HepG2 (cell line): ENCODE results near the gene B3GNT7. TPM values are rescaled to one million over a fixed set of nuclear protein-coding genes. Genes with fewer than 3 reads are reported as not detected.
A peak's percentile ranks its signal among the peaks of the same experiment; 100 is the strongest.

Source experiments
- ATAC-seq: fragments of 200-7000 bp; cut with Tn5 transposase; 3 replicates; pipeline ENCODE4 v1.9.1; 2020; ENCODE audit warnings: mild to moderate bottlenecking, moderate library complexity
- BruUV-seq: library from RNA; stranded (reverse); fragments of 400-500 nt; replicated peaks from 2 replicates; lab custom pipeline; 2021; lab: Mats Ljungman, UMichigan
- CTCF ChIA-PET: fragments of 300-600 bp; formaldehyde crosslinking; extraction: SDS; loops from one replicate; lab custom pipeline; 2021; ENCODE audit warnings: low total read pairs, inconsistent platforms, low intra/inter-chr PET ratio; lab: Yijun Ruan, JAX
- POLR2A ChIA-PET: fragments of 350-600 bp; sonication (Branson Sonifier 250); formaldehyde crosslinking; loops from one replicate; lab custom pipeline; 2020; ENCODE audit warnings: antibody characterized with exemption, inconsistent platforms; lab: Yijun Ruan, JAX
- DNase-seq: peaks from one replicate; pipeline ENCODE4 v3.0.0-alpha.2; 2015; ENCODE audit warnings: low spot score
- FAIRE-seq: peaks from 3 replicates; lab custom pipeline; 2011; peaks lifted over from hg19 to GRCh38; lab: Jason Lieb, UNC
- H2AFZ ChIP-seq: one replicate; pipeline ENCODE4 v1.6.1; 2011; ENCODE audit warnings: low read length, inconsistent platforms
- H3K27ac ChIP-seq: fragments of 300-600 bp; 3 replicates; pipeline ENCODE4 v1.8.0; 2011; ENCODE audit warnings: mixed run types, mild to moderate bottlenecking, mixed read lengths, low read length, inconsistent platforms; ENCODE audit not compliant: insufficient read depth; ENCODE audit errors: extremely low read length
- H3K27me3 ChIP-seq, 2 experiments: fragments of 200-600 bp in 1 of 2; 2 replicates in 1 of 2; 3 replicates in 1 of 2; pipeline versions ENCODE4 v1.6.0 to v1.8.0; 2011; ENCODE audit warnings: low read length in 2 of 2, mild to moderate bottlenecking in 2 of 2, moderate library complexity in 2 of 2, inconsistent platforms in 1 of 2; ENCODE audit not compliant: insufficient read depth in 2 of 2, control insufficient read depth in 1 of 2
- H3K36me3 ChIP-seq, 2 experiments: fragments of 200-600 bp in 1 of 2; replicated peaks in 1 of 2; 2 replicates in 1 of 2; 3 replicates in 1 of 2; pipeline versions ENCODE4 v1.5.1 to v1.8.0; 2011; ENCODE audit warnings: low read length in 2 of 2, inconsistent platforms in 1 of 2; ENCODE audit not compliant: insufficient read depth in 2 of 2, control insufficient read depth in 1 of 2
- H3K4me1 ChIP-seq: 2 replicates; pipeline ENCODE4 v1.5.1; 2012; ENCODE audit warnings: low read length, inconsistent platforms; ENCODE audit not compliant: insufficient read depth
- H3K4me2 ChIP-seq: 2 replicates; pipeline ENCODE4 v1.6.0; 2011; ENCODE audit warnings: low read depth, low read length, inconsistent platforms
- H3K4me3 ChIP-seq, 3 experiments: fragments of 200-600 bp in 1 of 3; sonication (generic), shearing (Covaris generic) in 1 of 3; replicated peaks in 1 of 3; 2 replicates each; pipeline ENCODE4 v1.5.1; 2011 to 2016; ENCODE audit warnings: low read length in 3 of 3, inconsistent platforms in 2 of 3, low read depth in 2 of 3, mild to moderate bottlenecking in 2 of 3, control low read depth in 1 of 3, mixed read lengths in 1 of 3; ENCODE audit not compliant: insufficient read depth in 1 of 3
- H3K79me2 ChIP-seq: one replicate; pipeline ENCODE4 v1.6.1; 2011; ENCODE audit warnings: low read length, inconsistent platforms; ENCODE audit not compliant: insufficient read depth
- H3K9ac ChIP-seq: 2 replicates; pipeline ENCODE4 v1.6.0; 2011; ENCODE audit warnings: mild to moderate bottlenecking, low read depth, low read length, inconsistent platforms; ENCODE audit not compliant: insufficient read depth
- H3K9me3 ChIP-seq: 2 replicates; pipeline ENCODE4 v1.5.1; 2012; ENCODE audit warnings: mild to moderate bottlenecking, low read length
- H4K20me1 ChIP-seq: 2 replicates; pipeline ENCODE4 v1.6.0; 2011; ENCODE audit warnings: inconsistent platforms, mild to moderate bottlenecking, low read length, moderate library complexity; ENCODE audit not compliant: insufficient read depth
- HNRNPLL ChIP-seq: fragments of 200-400 bp; formaldehyde crosslinking; IDR thresholded peaks from 2 replicates; pipeline ENCODE4 v1.6.1; 2017; ENCODE audit warnings: mild to moderate bottlenecking, low read depth, low read length; ENCODE audit not compliant: poor library complexity, severe bottlenecking
- HOXD1 ChIP-seq: sonication (generic); formaldehyde crosslinking; IDR thresholded peaks from 2 replicates; pipeline ENCODE4 v1.5.0; 2020; ENCODE audit warnings: missing genetic modification reagents
- KDM5B ChIP-seq: sonication (generic); formaldehyde crosslinking; IDR thresholded peaks from 2 replicates; pipeline ENCODE4 v1.4.0; 2020; ENCODE audit warnings: missing genetic modification reagents, mild to moderate bottlenecking, borderline replicate concordance
- MAFK ChIP-seq, 2 experiments: IDR thresholded peaks in 1 of 2; conservative IDR thresholded peaks in 1 of 2; 2 replicates each; pipeline ENCODE4 v1.6.1; 2011; ENCODE audit warnings: improper control_type of control experiment in 2 of 2, low read length in 2 of 2
- NFIC ChIP-seq: IDR thresholded peaks from 2 replicates; pipeline ENCODE4 v1.6.1; 2012; ENCODE audit warnings: mild to moderate bottlenecking, low read length, inconsistent platforms
- PAWR ChIP-seq: sonication (generic); formaldehyde crosslinking; IDR thresholded peaks from 2 replicates; pipeline ENCODE4 v1.4.0; 2020; ENCODE audit warnings: missing genetic modification reagents, mild to moderate bottlenecking, borderline replicate concordance
- PITX1 ChIP-seq: sonication (generic); formaldehyde crosslinking; IDR thresholded peaks from 2 replicates; pipeline ENCODE4 v1.5.1; 2020; ENCODE audit warnings: mild to moderate bottlenecking, missing genetic modification reagents
- RBM22 ChIP-seq: fragments of 200-400 bp; formaldehyde crosslinking; optimal IDR thresholded peaks from 2 replicates; pipeline ENCODE3; 2017; ENCODE audit warnings: mild to moderate bottlenecking, low read length, moderate library complexity
- TFDP2 ChIP-seq: sonication (generic); formaldehyde crosslinking; IDR thresholded peaks from 2 replicates; pipeline ENCODE4 v1.4.0; 2020; ENCODE audit warnings: missing genetic modification reagents
- TSC22D2 ChIP-seq: sonication (generic); formaldehyde crosslinking; IDR thresholded peaks from 2 replicates; pipeline ENCODE4 v1.5.1; 2020; ENCODE audit warnings: missing genetic modification reagents, mild to moderate bottlenecking, borderline replicate concordance
- XBP1 ChIP-seq: sonication (generic); formaldehyde crosslinking; IDR thresholded peaks from 2 replicates; pipeline ENCODE4 v1.5.0; 2020; ENCODE audit warnings: missing genetic modification reagents
- ZNF263 ChIP-seq: sonication (generic); formaldehyde crosslinking; IDR thresholded peaks from 2 replicates; pipeline ENCODE4 v1.4.0; 2020; ENCODE audit warnings: missing genetic modification reagents
- ZNF292 ChIP-seq: sonication (generic); formaldehyde crosslinking; IDR thresholded peaks from 2 replicates; pipeline ENCODE4 v1.8.1; 2022; ENCODE audit warnings: mild to moderate bottlenecking, low read depth, missing genetic modification reagents, borderline replicate concordance
- ZNF597 ChIP-seq: sonication (generic); formaldehyde crosslinking; IDR thresholded peaks from 2 replicates; pipeline ENCODE4 v1.5.0; 2020; ENCODE audit warnings: missing genetic modification reagents
- ZNF841 ChIP-seq: sonication (generic); formaldehyde crosslinking; IDR thresholded peaks from 2 replicates; pipeline ENCODE4 v1.8.1; 2023; ENCODE audit warnings: missing genetic modification reagents, borderline replicate concordance
- WGBS: methylation state at CpG from one replicate; pipeline ENCODE4 v1.1.6; 2017; ENCODE audit warnings: low lambda C conversion rate; 5-methylcytosine and 5-hydroxymethylcytosine counted together
- in situ Hi-C: cut with HindIII; loops from 2 replicates; pipeline ENCODE4 v1.10.0; 2017; ENCODE audit warnings: low pct_unique_long_range_greater_than_20kb; ENCODE audit not compliant: extremely low pct_ligation_motif_present
- intact Hi-C: fragments of 100-400 bp; cut with micrococcal nuclease; formaldehyde crosslinking; loops from one replicate; pipeline ENCODE4 v1.10.0; 2022; ENCODE audit not compliant: unreplicated experiment
- polyA plus RNA-seq, 8 experiments: library from polyadenylated mRNA; depleted of rRNA in 3 of 8; stranded (reverse) in 7 of 8; unstranded in 1 of 8; fragments of >200 nt; fragmentation: Illumina TruSeq in 4 of 8; extraction: Trizol in 4 of 8; gene quantifications; 2 replicates each; pipeline versions ENCODE4 v1.2.1 to v1.2.3, GENCODE V29; 2011 to 2016; ENCODE audit warnings: low read depth in 4 of 8, missing spikeins in 1 of 8, mixed read lengths in 1 of 8; ENCODE audit not compliant: insufficient read depth in 1 of 8
- total RNA-seq, 5 experiments: library from RNA; depleted of rRNA; stranded (reverse); fragments of >200 nt; fragmentation: Illumina TruSeq; extraction: Trizol; gene quantifications; 2 replicates each; pipeline ENCODE4 v1.2.3, GENCODE V29; 2016; ENCODE audit warnings: low read depth in 1 of 5

The B3GNT7 gene
- total and polyA plus RNA-seq, 2 of the 13 experiments (the other 11 are each of a cell fraction or from before 2014, with no cell fraction given): 0.04 to 0.24 TPM

DNA sequence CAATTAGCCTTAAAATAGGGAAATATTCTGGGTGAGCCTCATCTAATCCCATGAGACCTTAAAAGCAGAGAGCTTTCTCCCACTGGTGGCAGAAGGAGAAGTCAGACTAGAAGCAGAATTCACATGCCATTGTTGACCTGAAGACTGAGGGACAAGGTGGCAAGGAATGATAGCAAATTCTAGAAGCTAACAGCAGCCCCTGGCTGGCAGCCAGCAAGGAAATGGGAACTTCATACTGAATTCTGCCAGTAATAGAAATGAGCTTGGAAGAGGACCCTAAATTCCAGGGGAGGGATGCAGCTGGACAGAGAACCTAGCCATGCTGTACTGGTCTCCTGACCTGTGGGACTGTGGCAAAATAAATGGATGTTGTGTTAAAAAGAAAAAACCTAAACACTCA, 19.5 kb downstream of the B3GNT7 start:
- DNase-seq: no peak

DNA sequence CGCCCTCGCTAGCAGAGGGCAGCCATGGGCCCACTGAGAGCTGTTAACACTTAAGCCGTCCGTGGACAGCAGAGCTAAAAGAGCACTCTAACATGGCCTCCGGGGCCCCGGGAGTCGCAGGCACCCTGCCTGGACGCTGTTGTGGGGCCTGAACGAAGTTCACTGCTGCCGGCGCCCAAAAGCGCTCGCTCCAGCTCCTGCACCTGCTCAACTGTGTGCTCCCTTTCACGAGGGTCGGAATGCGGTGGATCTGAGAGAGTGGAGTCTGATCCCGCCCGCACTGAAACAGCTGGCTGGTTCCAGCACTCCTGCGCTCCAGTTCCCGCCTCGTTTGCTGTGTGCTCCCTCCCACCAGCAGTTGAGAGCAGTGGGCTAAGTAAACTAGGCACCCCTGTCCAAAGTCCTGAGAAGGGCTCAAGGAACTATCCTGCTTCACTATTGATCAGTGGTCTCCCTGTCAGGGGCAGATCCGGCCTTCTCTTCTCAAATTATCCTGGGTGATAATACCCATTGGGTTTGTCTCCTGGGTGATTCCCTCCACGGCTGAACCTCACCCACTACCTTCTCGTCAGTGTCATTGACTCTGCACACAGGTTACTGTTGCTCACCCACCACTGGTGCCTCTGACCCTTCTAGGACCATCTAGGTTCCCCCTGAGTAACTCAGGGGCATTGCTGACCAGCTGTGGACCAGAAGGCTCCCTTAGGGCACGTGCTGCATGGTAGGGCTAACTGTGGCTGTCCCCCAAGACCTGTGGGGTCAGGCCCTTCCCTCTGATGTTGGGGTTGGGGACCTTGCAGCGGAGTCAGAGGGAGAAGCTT, 23.5 kb downstream of the B3GNT7 start:
- Histone ChIP-seq H3K27ac (peak overlapping the region; percentile 2), H3K9ac (peak overlapping the region; percentile 44; the same call in 1 of the 2 replicates), H4K20me1 (no peaks in the 10 kb centered on the region), H3K79me2 (no peaks in the 10 kb centered on the region), H3K9me3 (no peaks in the 10 kb centered on the region), H3K4me1 (peaks cover 41% of the 10 kb centered on the region), H3K4me2 (peak overlapping the region; percentile 84), H2AFZ (peak overlapping the region; percentile 1), H3K36me3 (no peaks in the 10 kb centered on the region), H3K27me3 (no peaks in the 10 kb centered on the region; a peak in 2 of 5 replicates), H3K4me3 (peak overlapping the region; percentile 17 to 56 (median 21); a peak in 5 of 6 replicates)
- ATAC-seq: peak; percentile 83
- POLR2A ChIA-PET: interaction anchor here (3.9 kb wide), 1 partner anchor 46 kb away, joined by 21 read pairs; the partner anchor contains the start of gene NCL
- no TSS peak for BruUV-seq
- intact Hi-C loops: no loop called here
- DNase-seq: peak; percentile 39
- WGBS: 16% methylated on average over 21 of the region's 26 CpGs
- CTCF ChIA-PET: no interaction called here
- FAIRE-seq: no peak
- in situ Hi-C loops: loop anchor here (10.0 kb wide), 1 partner anchor 314 kb away; no protein-coding TSS in a partner anchor
- TF ChIP-seq PAWR (no peak), HNRNPLL (peak; percentile 73), MAFK (conservative IDR thresholded peaks at IDR 0.05 in 1 of 2, IDR thresholded peaks at IDR 0.05 in 1 of 2; ENCODE audit: low read length in 2 of 2) (no peak), PITX1 (CRISPR knock-in tag) (peak; percentile 75), ZNF841 (CRISPR knock-in tag) (no peak), TFDP2 (CRISPR knock-in tag) (peak; percentile 82), XBP1 (CRISPR knock-in tag) (0 out of 2 replicates have a peak, but pooled peaks have one; percentile 45), KDM5B (CRISPR knock-in tag) (peak; percentile 85), ZNF263 (peak; percentile 94), ZNF292 (peak; percentile 95), NFIC (no peak)

More for the DNA sequence above, 19.5 kb downstream of the B3GNT7 start:
- Histone ChIP-seq H3K4me1 (peaks cover 48% of the 10 kb centered on the region), H3K4me3 (no peak overlapping the region), H3K9me3 (peaks cover 9% of the 10 kb centered on the region), H4K20me1 (no peaks in the 10 kb centered on the region), H3K79me2 (no peaks in the 10 kb centered on the region), H3K27ac (no peak overlapping the region), H3K27me3 (peaks cover 0 to 8% of the 10 kb centered on the region in 2 experiments; a peak in 3 of 5 replicates), H3K36me3 (no peaks in the 10 kb centered on the region), H3K9ac (no peak overlapping the region), H3K4me2 (no peak overlapping the region), H2AFZ (no peak overlapping the region)
- FAIRE-seq: no peak
- no peak for ATAC-seq
- ChIA-PET CTCF (no interaction called here), POLR2A (interaction anchor here (1.4 to 3.8 kb wide), 2 partner anchors 37 to 49 kb away, joined by 3 to 18 read pairs; partner anchors contain the start of gene NCL)
- TF ChIP-seq TSC22D2 (CRISPR knock-in tag) (no peak), HOXD1 (CRISPR knock-in tag) (no peak), ZNF597 (CRISPR knock-in tag) (no peak), RBM22 (no peak)
- BruUV-seq: no TSS peak
- in situ Hi-C loops (loop anchor here (10.0 kb wide), 1 partner anchor 310 kb away; no protein-coding TSS in a partner anchor), intact Hi-C loops (loop anchor here (2.0 kb wide), 1 partner anchor 34 kb away; no protein-coding TSS in a partner anchor)
